LHCN-M2 (cell line): ENCODE results near the gene FBF1. TPM values are rescaled to one million over a fixed set of nuclear protein-coding genes. Genes with fewer than 3 reads are reported as not detected.

Experiments
- DNase-seq: peaks from one replicate; pipeline ENCODE4 v3.0.0-alpha.2; 2012; ENCODE audit warnings: low read depth
- total RNA-seq: library from RNA; depleted of rRNA; stranded (reverse); fragments of >200 nt; gene quantifications from 2 replicates; pipeline ENCODE4 v1.2.3, GENCODE V29; 2014

The FBF1 gene
- total RNA-seq, 1 experiment from 2014 or later: 19.7 TPM

DNA sequence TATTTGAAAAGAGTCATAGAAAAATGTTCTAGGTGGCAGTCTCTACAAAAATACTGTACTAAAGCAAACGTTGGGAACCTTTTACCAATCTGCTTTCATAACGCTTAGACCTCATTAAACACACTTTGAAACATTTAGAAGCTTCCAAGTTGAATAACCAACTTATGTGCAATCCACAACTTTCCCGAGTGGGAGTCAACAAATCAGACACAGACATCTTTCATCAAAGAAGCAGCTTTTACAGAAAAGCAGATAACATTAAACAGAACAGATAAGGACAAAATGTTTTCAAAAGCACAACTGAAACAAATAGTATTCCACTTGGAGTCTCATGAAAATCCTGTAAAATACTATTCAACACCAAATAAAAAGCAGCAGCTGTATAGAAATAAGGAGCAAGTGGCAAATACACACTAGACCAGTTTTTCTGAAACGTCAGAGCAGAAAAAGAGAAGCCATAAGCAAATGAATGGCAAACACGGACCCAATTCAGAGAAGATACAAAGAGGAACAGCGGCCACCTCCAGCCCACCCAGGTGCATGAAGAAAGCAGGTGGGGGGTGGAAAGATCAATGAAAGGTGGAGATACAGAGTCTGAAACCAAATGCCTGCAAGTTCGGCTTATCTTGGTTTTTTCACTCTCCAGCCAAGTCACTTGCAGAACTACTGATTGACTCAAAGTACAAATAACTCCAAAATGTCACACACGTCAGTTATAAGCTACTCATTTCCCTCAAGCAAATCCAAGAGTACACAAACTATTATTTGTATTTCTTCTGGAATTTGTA lies 18.4 kb upstream of the FBF1 start:
- DNase-seq: no peak

DNA sequence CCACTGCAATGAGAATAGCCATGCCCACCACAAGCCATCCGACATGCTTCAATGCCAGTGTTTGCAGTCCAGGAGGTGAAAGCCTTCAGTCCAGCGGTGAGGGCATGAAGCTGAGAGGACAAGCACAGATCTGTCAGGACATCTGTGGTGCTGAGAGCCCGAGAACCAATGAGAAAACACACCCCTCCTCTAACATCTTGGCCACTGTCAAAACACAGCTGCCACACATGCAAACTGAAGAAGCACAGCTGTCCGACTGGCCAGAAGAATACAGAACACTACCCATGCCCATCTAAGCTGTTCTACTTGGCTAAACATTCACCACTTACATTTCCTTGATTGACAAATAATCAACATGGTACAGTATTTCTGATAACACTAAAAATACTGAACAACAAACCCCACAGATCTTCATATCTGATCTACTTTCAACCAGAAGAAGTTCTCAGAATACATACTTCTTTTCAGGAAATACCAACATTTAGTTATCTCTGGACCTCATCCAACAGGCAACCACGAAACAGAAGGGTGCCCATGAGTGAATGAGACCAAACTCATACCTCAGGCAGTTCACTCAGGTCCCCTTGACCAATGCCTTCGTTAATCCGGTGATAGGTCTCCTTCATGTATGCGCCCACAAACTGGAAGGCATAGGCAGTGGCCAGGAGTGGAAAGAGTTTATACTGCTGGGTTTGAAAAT lies 10.2 kb upstream of the FBF1 start:
- peak; percentile 91 for DNase-seq

DNA sequence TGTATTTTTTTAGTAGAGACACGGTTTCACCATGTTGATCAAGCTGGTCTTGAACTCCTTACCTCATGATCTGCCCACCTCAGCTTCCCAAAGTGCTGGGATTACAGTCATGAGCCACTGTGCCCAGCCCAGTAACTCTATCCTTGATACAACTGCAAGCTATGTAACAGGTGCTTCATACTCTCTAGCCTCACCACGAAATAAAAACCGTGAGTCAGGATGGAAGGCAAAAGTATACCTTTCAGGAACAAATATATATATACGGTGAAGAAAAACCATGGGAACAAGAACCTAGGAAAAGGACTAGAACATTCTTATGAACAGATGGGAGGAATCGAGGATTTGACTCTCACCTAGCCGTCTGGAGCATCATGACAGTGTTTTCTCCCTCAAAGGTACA lies 9.6 kb upstream of the FBF1 start:
- peak; percentile 68 for DNase-seq

DNA sequence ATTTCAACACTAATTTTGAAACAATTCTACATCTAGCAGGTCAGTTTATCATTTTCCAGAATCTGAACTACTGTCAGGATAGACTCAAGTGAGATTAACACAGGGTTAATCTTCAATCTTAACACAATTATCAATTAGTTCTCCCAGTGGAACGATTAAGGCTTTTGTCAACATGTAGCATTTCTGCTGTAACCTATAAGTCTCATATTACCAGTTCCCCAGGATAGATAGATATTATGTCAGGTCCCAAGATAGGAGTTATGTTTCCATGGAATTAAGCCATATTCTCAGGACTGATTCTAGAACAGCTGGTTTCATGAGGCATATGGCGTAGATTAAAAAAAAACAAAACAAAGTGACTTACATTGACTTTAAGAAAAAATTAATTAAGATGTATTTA lies 4.4 kb upstream of the FBF1 start:
- no peak for DNase-seq

DNA sequence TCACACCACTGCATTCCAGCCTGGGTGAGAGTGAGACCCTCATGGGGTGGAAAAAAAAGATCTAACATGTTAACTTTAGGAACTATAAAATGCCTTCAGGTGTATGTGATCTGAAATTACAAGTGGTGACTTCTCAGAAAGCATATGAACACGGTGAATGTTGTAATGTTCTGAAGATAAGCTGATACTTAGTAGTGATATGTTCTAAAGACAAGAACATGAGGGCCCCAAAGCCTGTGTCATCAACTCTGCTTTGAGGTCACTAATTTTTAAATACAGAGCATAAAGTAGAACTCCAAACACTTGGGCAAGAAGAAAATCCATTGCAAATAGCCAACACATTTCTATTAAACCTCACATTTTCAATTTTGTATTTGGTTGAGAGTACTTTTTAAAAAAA lies 2.6 kb upstream of the FBF1 start:
- DNase-seq: no peak

DNA sequence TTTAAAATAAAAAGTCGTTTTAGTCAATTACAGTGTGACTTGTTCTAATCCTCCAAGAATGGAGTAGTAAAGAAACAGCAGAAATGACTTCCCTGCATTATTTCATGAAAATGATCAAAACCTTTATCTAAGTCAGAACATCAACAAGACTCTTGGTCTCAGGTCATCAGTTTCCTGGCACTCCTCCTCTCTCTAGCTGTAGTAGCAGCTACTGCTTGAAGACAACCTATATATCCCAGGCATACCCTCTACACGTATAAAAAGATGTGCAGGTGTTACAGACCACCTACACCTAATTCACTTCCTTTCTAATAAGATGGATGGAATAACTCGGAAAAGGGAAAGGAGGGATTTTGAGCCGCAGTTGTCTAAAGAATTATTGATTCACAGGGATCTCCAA lies 1.6 kb upstream of the FBF1 start:
- no peak for DNase-seq

DNA sequence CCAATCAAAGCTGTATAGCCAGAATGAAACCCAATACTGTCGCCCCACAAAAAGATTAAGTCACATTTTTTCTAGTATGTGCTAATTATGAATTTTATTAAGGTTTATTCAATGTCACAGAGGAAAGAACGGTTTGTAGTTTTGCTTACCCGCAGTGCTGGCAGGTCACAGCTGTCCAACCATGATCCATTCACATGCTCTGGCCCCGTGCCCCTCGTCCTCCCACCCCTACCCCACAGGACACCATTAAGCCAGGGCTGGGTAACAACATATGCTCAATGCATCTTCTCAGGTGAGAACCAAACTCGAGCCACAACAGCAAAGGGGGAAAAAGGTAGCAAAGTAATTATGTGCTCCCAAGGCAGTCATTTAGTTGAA lies 589 bp upstream of the FBF1 start:
- no peak for DNase-seq

DNA sequence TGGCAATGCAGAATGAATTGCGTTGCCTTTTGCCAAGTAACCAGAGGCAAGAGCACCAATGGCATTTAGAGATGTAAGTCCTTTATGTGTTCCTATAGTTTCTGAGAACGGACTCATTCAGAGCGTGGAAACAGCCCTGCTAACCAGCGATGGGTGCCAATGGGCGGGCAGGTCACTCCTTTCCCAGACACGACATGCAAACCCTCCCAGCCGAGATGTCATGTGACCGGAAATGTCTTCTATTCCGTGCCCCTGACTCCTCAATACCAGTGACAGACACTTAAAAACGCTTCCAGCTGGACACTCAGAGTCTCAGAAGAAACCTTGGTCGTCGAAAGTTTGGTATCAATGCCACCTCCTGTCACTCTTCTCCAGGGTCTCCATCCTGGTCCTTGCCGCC lies 3.2 kb downstream of the FBF1 start:
- DNase-seq: no peak

DNA sequence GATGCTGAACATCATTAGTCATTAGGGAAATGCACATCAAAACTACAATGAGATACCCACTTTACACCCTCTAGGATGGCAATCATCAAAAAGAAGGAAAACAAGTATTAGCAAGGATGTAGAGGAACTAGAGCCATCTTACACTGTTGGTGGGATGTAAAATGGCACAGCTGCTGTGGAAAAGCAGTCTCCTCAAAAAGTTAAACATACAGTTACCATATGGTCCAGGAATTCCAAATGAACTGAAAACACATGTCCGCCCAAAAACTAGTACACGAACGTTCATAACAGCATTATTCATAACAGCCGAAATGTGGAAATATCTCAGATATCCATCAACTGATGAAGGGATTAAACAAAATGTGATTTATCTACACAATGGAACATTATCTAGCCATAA lies 7.0 kb downstream of the FBF1 start:
- DNase-seq: no peak

DNA sequence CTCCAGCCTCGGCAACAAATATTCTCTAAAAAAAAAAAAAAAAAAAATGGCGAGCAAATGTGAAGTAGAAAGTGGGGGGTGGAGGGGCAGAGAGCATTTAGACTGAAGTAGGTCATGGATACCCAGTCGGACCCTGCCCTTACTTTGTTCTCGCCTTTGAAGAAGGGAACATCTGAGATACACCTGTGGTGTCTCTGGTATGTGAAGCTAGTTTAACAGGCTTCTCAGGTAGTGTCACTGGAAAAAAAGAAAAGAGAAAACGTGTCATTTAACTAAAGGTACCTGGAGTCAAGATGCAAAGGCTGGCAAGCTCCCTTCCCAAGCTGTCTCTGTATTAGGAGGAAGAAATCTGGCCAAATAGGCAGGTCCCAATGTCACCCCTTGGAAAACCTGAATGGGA lies 8.0 kb downstream of the FBF1 start:
- DNase-seq: no peak

DNA sequence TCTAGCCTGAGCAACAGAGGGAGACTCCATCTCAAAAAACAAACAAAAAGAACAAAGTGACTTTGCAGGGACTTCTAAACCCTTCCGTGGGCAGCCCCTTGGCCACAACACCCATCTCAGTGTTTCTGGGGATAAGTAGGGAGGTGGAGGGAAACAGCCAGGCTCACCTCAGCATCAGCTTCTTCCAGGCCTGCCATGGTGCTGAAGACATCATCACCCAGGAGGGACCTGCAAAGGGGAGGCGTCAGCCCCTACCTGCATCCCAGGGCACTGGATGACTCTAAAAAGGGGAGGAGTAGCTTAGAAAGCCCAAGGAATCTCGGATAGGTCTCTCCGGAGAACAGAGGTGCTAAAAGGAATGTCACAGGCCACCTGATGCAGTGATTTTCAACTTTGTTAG lies 9.8 kb downstream of the FBF1 start:
- no peak for DNase-seq

DNA sequence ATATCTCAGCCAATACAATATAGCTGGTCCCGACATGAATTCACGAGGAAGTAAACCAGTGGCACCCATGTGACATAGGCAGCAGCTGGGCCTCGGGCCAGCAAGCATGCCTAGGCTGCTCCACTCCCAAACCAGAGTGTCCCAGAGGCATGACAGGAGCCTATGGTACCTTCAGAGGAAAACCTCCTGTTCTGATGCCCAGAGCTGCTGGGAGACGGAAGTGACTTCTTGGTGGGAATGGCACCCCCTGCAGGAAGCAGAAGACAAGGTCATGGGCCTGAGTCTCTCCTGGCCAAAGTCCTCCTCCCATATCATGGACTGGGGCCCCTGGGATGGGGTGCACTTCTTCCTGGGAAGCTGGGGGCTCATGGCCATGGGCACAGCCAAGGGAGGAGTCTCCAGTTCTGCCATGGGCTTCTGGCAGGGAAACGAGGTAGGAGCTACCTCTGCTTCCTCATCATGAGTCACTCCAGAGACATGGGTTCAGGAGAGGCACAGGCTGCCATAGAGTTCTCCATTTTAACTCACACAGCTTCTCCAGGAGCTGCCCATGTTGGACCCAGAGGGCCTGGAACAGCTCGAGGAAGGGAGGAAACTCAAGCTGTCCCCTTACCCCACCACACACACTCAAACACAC lies 13.4 kb downstream of the FBF1 start:
- no peak for DNase-seq

DNA sequence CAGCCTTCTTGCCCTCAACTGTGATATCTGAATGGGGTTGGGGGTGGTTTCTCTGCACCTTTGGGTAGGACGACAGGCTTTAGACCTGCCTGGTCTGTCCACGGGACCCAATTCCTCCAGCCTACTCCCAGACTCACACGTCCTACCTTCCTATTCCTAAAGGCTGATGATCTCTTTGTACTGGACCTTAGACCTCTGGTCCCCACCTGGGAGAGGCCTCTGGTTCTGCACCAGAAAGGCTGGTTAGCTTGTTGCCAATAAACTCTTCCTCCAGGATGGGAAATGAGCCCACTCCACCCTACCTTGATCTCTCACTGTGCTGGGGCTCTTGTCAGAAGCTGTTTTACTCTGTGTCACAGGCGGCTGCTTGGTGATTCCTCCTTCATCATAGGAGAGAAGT lies 14.4 kb downstream of the FBF1 start:
- DNase-seq: no peak

DNA sequence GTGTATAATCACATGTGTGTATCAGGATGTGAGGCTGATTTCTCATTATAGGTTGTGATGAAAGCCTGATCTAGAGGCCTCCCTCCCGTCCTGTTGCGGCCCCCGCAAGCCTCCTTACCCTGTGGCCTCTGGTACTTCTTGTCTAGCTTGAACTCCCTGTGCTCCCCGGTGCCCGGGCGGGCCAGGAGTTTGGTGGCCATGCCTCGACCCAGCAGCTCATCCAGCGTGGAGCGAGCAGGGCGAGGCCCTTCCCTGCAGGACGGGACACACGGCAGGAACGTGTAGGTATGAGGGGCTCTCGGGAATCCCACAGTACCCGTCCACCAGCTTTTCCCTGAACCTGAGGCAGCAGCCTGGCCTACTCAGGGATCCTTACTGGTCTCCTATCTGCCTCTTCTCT lies 14.9 kb downstream of the FBF1 start:
- DNase-seq: no peak

DNA sequence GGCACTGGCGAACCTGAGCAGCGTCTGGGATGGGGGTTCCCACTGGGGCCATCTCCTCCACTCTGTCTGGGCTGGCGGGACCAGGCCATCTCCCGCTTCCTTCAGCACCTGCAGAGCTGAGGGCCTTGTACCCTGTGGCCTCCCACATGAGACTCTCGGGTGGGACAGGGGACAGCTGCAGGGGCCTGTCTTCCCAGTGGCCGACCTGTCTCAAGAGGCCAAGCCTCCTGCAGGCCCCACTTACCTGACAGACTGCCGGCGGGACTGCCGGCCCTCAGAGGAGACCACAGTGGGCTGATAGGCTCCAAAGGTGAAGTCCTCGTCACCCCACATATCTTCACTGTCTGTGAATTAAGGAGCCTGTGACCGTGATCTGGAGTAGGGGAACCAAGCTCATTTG lies 15.7 kb downstream of the FBF1 start:
- no peak for DNase-seq

DNA sequence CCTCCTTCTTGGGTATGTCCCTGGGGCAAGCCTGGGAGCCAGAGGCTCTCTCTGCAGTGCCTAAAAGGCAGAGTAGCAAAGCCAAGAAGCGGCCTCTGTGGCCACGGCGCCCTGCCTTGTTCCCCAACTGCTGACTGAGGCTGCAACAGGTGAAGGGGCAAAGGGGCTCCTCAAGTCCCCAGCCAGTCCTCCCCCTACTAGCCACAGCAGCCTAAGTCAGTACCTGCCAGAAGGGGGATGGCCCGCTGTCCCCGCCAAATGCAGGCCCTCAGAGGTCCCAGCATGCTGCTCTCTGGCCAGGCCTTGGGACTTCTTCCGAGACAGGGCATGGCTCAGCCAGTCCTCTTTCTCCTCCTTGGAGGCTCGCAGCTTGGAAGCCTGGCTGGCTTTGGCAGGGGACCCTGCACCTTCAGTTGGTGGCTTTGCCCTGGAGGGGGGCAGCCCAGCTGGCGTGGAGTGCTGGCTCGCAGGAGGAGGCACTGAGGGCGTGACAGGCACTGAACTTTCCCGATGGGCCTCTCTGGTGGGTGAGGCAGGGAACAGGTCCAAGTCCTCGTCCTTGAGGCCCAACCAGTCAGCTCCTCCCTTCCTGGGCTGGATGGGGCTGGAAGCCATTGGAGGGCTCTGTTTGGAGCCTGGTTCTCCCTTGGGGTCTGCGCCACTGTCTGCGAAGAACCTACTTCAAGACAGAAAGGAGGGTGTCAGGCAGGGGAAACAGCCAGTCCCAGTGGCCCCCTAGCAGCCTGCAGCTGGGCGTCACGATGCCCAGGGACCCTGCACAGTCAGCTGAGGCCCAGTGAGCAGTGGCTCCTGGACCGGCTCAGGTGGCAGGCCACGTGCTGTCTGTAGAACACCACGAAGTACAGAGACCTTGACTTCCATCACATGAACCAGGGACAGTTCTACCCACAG lies 17.6 kb downstream of the FBF1 start:
- DNase-seq: no peak

DNA sequence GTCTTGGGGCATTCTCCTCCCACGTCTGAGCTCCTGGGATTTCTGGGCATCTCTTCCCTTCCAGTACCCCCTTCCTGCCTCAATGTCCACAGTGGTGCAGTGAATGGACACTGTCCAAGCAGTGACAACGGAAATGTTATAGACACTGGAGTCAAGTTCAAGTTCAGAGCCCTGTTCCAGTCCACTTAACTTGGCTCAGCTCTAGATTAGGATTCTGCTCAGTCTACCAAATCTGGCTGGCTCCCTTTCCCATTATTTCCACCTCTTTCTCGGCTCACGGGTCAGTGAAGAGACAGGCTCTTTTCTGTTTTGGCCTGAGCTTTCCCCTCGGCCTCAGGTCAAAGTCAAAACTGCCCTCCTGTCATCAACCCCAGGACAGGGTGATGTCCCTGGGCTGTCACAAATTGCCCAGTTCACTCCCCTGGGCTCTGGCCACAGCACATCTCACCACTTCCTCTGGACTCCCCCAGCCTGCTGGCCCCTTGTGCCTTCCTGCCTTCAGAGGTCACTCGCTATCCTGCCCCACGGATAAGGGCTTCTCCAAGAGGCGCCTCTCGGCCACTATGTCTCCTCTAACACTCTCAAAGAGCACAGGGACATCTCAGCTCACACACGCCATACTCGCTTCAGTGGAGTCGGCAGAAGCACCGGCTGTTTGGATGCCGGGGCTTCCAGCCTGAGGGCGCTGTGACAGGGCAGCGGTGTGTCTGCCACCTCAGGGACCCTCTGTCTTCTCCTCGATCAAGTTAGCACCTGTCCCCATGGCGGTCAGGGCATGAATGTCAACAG lies 18.5 kb downstream of the FBF1 start:
- DNase-seq: no peak

DNA sequence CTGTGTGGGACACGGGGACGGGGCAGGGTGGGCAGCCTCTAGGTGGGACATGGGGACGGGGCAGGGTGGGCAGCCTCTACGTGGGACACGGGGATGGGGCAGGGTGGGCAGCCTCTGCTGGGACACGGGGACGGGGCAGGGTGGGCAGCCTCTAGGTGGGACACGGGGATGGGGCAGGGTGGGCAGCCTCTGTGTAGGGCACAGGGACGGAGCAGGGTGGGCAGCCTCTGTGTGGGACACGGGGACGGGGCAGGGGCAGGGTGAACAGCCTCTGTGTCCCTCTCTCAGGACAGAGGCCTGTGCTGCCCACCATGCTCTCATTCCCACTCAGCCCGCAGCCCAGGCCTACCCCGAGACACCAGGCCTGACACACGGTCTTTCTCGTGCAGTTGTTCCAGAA lies 19.2 kb downstream of the FBF1 start:
- no peak for DNase-seq

DNA sequence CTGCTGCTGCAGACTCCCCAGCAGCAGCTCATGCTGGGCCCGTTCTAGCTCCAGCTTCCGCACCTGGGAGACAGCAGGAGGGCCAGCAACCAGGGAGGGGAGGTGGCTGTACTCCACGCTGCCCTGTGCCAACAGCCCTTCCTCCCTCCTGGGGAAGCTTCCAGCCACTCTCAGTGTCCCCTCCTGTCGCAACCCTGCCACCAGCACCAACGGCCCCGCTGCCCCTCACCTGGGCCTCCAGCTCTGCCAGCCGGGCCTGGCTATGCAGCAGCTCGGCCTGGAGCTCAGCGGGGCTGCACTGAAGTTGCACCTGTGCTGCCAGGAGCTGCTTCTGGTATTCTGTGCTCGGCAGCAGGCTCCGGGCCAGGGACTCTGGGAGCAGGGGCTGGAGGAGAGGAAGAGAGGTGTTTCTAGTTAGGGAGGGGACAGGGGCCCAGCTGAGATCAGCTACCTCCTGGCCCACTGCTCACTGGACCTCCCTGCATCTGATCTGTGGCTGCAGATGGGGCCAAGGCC lies 20.7 kb downstream of the FBF1 start:
- DNase-seq: no peak

DNA sequence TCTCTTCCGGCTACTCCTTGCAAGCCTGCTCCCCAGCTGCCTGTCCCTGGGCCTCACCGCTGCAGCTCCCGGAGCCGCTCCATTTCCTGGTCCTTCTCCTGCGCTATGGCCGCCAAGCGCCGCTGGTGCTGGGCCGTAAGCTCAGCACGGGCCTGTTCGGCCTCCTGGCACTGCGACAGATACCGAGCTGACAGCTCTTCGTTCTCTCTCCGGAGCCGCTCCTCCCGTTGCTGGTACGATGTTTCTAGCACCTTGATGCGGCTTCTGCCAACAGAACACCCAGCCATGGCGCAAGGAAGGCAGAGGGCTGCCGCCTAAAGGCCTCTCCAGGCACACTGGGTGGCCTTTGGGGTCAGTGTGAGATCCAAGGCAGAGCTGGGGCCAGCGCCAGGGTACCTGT lies 21.2 kb downstream of the FBF1 start:
- no peak for DNase-seq

DNA sequence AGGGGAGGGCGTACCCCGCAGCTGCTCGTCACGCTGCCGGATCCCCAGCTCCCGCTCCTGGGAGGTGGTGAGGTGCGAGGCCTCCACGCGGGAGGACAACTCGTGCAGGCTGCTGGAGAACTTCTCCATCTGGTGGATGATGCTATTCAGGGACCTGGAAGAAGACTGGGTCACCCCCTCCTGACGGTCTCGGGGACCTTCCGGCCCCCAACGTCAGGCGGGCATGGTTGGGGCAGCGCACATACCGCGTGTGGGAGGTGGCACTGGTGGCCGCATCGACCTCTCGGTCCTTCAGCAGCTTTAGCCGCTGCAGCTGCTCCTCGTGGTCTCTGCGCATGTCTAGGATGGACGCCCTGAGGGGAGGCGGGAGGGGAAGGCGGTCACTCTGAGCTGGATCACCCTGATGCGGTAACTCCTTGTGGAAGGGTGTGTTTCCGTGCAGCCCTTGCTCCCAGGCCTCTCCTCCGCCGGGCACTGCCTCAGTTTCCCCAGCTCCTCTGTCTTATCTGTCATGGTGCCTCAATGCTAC lies 22.9 kb downstream of the FBF1 start:
- DNase-seq: no peak
